GM12874 (cell line): ENCODE results near the gene C1QTNF3.

Experiments
- TF ChIP-seq, protein P1 (sequence below): IDR thresholded peaks from 2 replicates; pipeline ENCODE4 v1.5.1; 2011; ENCODE audit warnings: low read depth, mild to moderate bottlenecking, control low read depth, low read length, moderate library complexity; ENCODE audit not compliant: insufficient read depth

The C1QTNF3 gene

GRCh38 chr5:34038838-34039237, 4.2 kb downstream of the C1QTNF3 start:
- TF ChIP-seq, protein P1, sequence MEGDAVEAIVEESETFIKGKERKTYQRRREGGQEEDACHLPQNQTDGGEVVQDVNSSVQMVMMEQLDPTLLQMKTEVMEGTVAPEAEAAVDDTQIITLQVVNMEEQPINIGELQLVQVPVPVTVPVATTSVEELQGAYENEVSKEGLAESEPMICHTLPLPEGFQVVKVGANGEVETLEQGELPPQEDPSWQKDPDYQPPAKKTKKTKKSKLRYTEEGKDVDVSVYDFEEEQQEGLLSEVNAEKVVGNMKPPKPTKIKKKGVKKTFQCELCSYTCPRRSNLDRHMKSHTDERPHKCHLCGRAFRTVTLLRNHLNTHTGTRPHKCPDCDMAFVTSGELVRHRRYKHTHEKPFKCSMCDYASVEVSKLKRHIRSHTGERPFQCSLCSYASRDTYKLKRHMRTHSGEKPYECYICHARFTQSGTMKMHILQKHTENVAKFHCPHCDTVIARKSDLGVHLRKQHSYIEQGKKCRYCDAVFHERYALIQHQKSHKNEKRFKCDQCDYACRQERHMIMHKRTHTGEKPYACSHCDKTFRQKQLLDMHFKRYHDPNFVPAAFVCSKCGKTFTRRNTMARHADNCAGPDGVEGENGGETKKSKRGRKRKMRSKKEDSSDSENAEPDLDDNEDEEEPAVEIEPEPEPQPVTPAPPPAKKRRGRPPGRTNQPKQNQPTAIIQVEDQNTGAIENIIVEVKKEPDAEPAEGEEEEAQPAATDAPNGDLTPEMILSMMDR: no peak

DNA sequence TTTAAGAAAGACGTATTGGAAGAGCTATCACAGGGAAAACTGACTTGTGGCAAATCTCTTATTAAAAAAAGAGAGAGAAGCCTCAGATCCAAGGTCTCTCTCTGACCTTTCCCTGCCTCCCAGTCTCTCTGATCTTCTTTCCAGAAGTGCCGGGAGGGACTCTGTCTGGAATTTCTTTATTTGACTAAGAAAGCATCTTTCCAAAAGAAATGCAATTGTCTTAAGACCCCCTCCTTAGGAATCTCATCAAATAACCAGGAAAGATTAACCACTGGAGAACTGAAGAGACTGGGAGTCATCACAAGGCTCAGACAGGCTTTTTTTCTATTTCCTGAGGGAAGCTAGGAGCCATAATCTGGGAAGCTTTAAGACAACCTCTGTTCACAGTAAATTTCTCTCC, 4.6 kb downstream of the C1QTNF3 start:
- TF ChIP-seq, protein P1: no peak

DNA sequence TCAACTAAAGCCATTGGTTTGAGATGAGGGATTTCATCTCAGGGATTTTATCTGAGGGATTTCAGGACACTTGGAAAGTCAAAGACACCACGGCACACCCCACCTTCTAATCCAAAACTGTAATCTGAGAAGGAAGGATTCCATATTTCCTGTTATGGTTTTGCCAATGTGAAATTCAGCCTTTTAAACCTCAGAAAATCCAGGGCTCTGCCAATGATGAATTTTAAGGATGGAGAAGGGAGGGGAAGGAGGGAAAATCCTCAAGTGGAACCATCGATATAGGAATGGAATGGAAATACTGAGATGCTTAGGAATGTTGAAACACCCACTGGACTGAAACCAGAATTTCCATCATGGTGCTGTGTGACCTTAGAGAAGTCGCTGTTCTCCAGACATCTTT, 5.3 kb downstream of the C1QTNF3 start:
- TF ChIP-seq, protein P1: no peak

- TF ChIP-seq, protein P1: no peak
These were observed 7.3 kb downstream of the C1QTNF3 start for GRCh38 chr5:34035756-34036155.

DNA sequence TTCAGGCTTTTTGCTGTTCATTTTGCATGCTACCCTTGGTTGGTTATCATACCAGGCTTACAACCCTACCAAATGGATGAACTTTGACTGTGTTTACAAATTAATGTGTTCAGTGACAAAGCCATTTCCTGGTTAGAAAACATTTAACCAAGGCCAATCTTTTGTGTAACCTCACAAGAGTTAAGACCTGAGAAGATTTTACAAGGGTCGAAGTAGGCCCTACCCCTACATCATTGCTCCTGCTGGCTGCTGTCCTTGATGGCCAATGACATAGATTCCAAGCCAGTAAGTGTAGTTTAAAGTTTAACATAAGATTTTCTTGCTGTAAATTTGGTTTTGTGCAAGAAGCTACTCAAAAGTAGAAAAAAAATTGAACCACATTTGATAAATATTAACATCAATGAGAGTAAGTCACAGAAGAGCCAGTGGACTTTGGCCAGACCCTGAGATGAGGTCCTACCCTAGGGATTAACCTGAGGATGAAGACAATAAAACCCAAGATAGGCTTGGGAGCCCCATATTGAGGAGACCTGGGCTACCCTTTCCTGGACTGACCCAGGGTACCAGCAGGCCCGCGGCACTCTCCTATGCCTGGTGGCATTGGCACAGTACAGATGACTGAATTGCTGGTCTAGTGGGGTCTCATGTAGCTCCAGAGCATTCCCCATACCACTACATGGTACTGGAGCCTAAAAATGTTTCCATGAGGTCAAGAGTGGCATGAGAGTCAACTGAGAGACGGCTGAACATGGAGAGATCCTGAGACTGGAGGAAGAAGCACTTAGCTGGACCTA, 8.3 kb downstream of the C1QTNF3 start:
- TF ChIP-seq, protein P1: no peak

GRCh38 chr5:34031966-34032365, 11.0 kb downstream of the C1QTNF3 start:
- TF ChIP-seq, protein P1: no peak

DNA sequence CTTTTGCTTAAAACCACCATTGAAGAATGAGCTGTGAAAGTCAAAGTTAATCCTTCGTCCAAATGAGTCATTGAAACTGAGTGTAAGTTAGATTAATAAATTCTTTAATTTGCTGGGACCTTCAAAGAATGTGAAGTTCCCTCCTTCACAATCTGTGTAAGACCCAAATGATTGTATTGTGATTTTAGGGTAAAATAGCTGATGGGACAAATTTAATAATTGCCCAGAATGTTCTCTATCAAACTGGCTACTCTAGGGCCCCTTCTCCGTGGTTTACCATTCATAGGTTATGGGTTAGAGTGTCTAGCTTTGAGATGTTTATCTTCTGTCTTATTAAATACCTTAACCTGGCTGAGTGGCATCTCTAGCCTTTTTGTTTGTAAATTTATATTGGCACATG, 11.9 kb downstream of the C1QTNF3 start:
- TF ChIP-seq, protein P1: no peak
